Body of pancreas (tissue), 4 donors: Measurements from ENCODE around the gene MSI2. TPM values are rescaled to one million over a fixed set of nuclear protein-coding genes. Genes with fewer than 3 reads are reported as not detected.

ENCODE experiments used
- ATAC-seq: fragments of 150-250 bp; one replicate; pipeline ENCODE4 v1.9.1; 2016
- DNase-seq, 4 donors: peaks; one replicate each; pipeline ENCODE4 v3.0.0-alpha.2; 2019
- H3K27ac ChIP-seq, 4 donors: fragments of 200-600 bp; sonication (generic); 1 replicate in 3 of 4; 2 replicates in 1 of 4; pipeline versions ENCODE4 v1.5.1 to v1.6.1; 2016 to 2019; ENCODE audit warnings: mild to moderate bottlenecking in 1 of 4, mixed read lengths in 1 of 4, moderate library complexity in 1 of 4
- H3K27me3 ChIP-seq, 2 donors: fragments of 200-600 bp; sonication (generic); one replicate each; pipeline ENCODE4 v1.6.0; 2016; ENCODE audit warnings: mild to moderate bottlenecking in 1 of 2
- H3K36me3 ChIP-seq, 2 donors: fragments of 200-600 bp; sonication (generic); replicated peaks in 1 of 2; 2 replicates each; pipeline ENCODE4 v1.5.1; 2016; ENCODE audit warnings: low read depth in 2 of 2; ENCODE audit not compliant: insufficient read depth in 1 of 2
- H3K4me1 ChIP-seq: fragments of 200-600 bp; sonication (generic); one replicate; pipeline ENCODE4 v1.6.0; 2016
- H3K4me3 ChIP-seq, 2 donors: fragments of 200-600 bp; sonication (generic); 1 replicate in 1 of 2; 2 replicates in 1 of 2; pipeline ENCODE4 v1.5.1; 2016 to 2019
- H3K9me3 ChIP-seq, 3 donors: fragments of 200-600 bp; sonication (generic); 1 replicate in 2 of 3; 2 replicates in 1 of 3; pipeline ENCODE4 v1.5.1; 2016
- CTCF ChIP-seq, 7 experiments: fragments of 450-650 bp in 4 of 7; fragments of 200-600 bp in 3 of 7; sonication (generic) in 3 of 7; IDR thresholded peaks; one replicate each; pipeline ENCODE4 v1.5.1; 2016 to 2019; ENCODE audit warnings: antibody characterized with exemption in 7 of 7
- POLR2A ChIP-seq, 3 donors: fragments of 450-650 bp; IDR thresholded peaks; one replicate each; pipeline ENCODE4 v1.6.1; 2016; ENCODE audit warnings: antibody characterized with exemption in 3 of 3, mild to moderate bottlenecking in 2 of 3
- WGBS, 2 donors: methylation state at CpG; one replicate each; pipeline ENCODE4 v1.1.5; 2017; 5-methylcytosine and 5-hydroxymethylcytosine counted together
- intact Hi-C: fragments of 100-400 bp; cut with DNase I; formaldehyde crosslinking; loops from one replicate; pipeline ENCODE4 v1.15.1; 2023
- total RNA-seq, 2 donors: library from RNA; depleted of rRNA; stranded (reverse); fragments of >200 nt; gene quantifications; one replicate each; pipeline ENCODE4 v1.1.0, GENCODE V29; 2016

The MSI2 gene
- total RNA-seq, 2 donors from 2014 or later, result 21.1 to 28.5 TPM

GRCh38 chr17:57418463-57419246, 162.3 kb downstream of the MSI2 start:
- ATAC-seq (no peak), DNase-seq (no peak)
- TF ChIP-seq POLR2A (IDR thresholded peaks at IDR 0.05) (no peak), CTCF (IDR thresholded peaks at IDR 0.05) (no peak)
- no peaks in the 10 kb centered on the region for H3K9me3 ChIP-seq
- peaks cover 12% of the 10 kb centered on the region for H3K4me1 ChIP-seq
- no peak overlapping the region for H3K4me3 ChIP-seq
- no peak overlapping the region for H3K27ac ChIP-seq
- intact Hi-C loops, result no loop called here
- no peaks in the 10 kb centered on the region for H3K36me3 ChIP-seq
- 71 to 76% methylated on average over 7 of the region's 7 CpGs for WGBS, 2 donors
- H3K27me3 ChIP-seq, result no peaks in the 10 kb centered on the region

GRCh38 chr17:57419940-57420550, 163.7 kb downstream of the MSI2 start:
- no peaks in the 10 kb centered on the region for H3K36me3 ChIP-seq
- TF ChIP-seq CTCF (IDR thresholded peaks at IDR 0.05) (no peak), POLR2A (IDR thresholded peaks at IDR 0.05) (no peak)
- peaks cover 2% of the 10 kb centered on the region for H3K4me1 ChIP-seq
- WGBS, 2 donors, result 71 to 84% methylated on average over 11 of the region's 11 CpGs
- ATAC-seq (peak; percentile 27), DNase-seq (no peak)
- no peaks in the 10 kb centered on the region for H3K27me3 ChIP-seq
- H3K9me3 ChIP-seq, result no peaks in the 10 kb centered on the region
- no peak overlapping the region for H3K4me3 ChIP-seq
- intact Hi-C loops, result no loop called here
- H3K27ac ChIP-seq, result peak overlapping the region in 1 of 4 donors; percentile 26

- Histone ChIP-seq H3K27ac (peak overlapping the region in 1 of 4 donors; percentile 26), H3K4me3 (no peak overlapping the region), H3K27me3 (no peaks in the 10 kb centered on the region), H3K36me3 (no peaks in the 10 kb centered on the region), H3K9me3 (no peaks in the 10 kb centered on the region), H3K4me1 (no peaks in the 10 kb centered on the region)
- peak; percentile 18 for ATAC-seq
- intact Hi-C loops, result no loop called here
- WGBS, 2 donors, result 83 to 85% methylated on average over 20 of the region's 20 CpGs
- DNase-seq, result peak in 2 of 4 donors; percentile 22 to 41
- TF ChIP-seq POLR2A (IDR thresholded peaks at IDR 0.05), result no peak
- no peak for TF ChIP-seq CTCF (IDR thresholded peaks at IDR 0.05)
Measured at GRCh38 chr17:57420734-57421717, 164.7 kb downstream of the MSI2 start.

- 85 to 89% methylated on average over 9 of the region's 9 CpGs for WGBS, 2 donors
- no peaks in the 10 kb centered on the region for H3K4me1 ChIP-seq
- H3K27me3 ChIP-seq, result no peaks in the 10 kb centered on the region
- H3K4me3 ChIP-seq, result no peak overlapping the region
- no peaks in the 10 kb centered on the region for H3K9me3 ChIP-seq
- no peaks in the 10 kb centered on the region for H3K36me3 ChIP-seq
- DNase-seq, result no peak
- no peak for ATAC-seq
- TF ChIP-seq CTCF (IDR thresholded peaks at IDR 0.05) (no peak), POLR2A (IDR thresholded peaks at IDR 0.05) (no peak)
- no peak overlapping the region for H3K27ac ChIP-seq
- intact Hi-C loops, result no loop called here
Measured at GRCh38 chr17:57422574-57423164, 166.3 kb downstream of the MSI2 start.
